HUES6 (cell line): ENCODE measurements around the gene BCL2L11.

Experiments
- H3K27ac ChIP-seq: 2 replicates; pipeline ENCODE4 v1.7.0; 2013; ENCODE audit warnings: low read depth, mild to moderate bottlenecking, low read length, inconsistent platforms
- H3K27me3 ChIP-seq: 2 replicates; pipeline ENCODE4 v1.6.1; 2013; ENCODE audit warnings: low read length; ENCODE audit not compliant: control insufficient read depth, insufficient read depth
- H3K36me3 ChIP-seq: 2 replicates; pipeline ENCODE4 v1.6.1; 2013; ENCODE audit warnings: low read length; ENCODE audit not compliant: control insufficient read depth, insufficient read depth
- H3K4me1 ChIP-seq: 2 replicates; pipeline ENCODE4 v1.6.1; 2013; ENCODE audit warnings: low read length; ENCODE audit not compliant: control insufficient read depth, insufficient read depth
- H3K4me3 ChIP-seq: 2 replicates; pipeline ENCODE4 v1.5.1; 2013; ENCODE audit warnings: low read depth, low read length
- H3K9ac ChIP-seq: one replicate; pipeline ENCODE4 v1.6.1; 2013; ENCODE audit warnings: mild to moderate bottlenecking, low read length
- H3K9me3 ChIP-seq: 2 replicates; pipeline ENCODE4 v1.6.1; 2013; ENCODE audit warnings: low read depth, low read length; ENCODE audit not compliant: control insufficient read depth, insufficient read depth

The BCL2L11 gene

GRCh38 chr2:111184725-111185310 lies 64.1 kb downstream of the BCL2L11 start:
- Histone ChIP-seq H3K4me1 (no peaks in the 10 kb centered on the region), H3K27ac (no peak overlapping the region), H3K9me3 (no peaks in the 10 kb centered on the region), H3K4me3 (no peak overlapping the region), H3K9ac (no peak overlapping the region), H3K27me3 (0 out of 2 replicates have a peak, but pooled peaks cover 2% of the 10 kb centered on the region), H3K36me3 (no peaks in the 10 kb centered on the region)

DNA sequence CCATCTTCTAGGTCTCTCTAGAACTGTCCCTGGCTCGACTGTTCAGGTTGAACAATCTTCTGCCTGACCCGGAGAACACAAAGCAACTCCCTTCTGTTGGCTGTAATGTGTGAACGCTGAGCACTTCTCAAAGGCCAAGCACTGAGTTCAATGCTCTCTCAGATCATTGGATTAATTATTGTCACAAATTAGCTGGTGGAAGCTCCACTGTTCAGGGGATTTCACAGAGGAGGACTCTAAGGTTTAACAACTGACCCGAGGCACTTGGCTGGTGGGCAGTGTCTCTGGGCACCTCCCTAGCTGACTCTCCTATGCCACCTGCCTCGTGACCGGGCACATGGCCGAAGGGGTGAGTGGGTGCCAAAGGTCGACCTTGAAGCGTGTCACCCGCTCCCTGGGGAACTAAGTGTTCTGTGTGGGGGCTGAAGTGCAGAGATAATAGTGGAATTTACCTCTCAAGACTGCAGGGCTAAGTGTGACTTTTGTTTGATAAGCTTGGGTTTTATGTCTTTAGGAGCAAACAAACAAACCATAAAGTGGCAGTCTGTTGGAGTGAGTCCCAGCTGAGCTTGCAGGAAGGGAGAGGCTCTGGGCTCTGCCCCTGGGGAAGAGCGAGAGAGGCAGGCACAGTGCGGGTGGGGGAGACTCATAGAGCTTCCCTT lies 64.8 kb downstream of the BCL2L11 start:
- Histone ChIP-seq H3K36me3 (no peaks in the 10 kb centered on the region), H3K9ac (no peak overlapping the region), H3K9me3 (no peaks in the 10 kb centered on the region), H3K4me1 (no peaks in the 10 kb centered on the region), H3K27me3 (0 out of 2 replicates have a peak, but pooled peaks cover 2% of the 10 kb centered on the region), H3K4me3 (no peak overlapping the region), H3K27ac (no peak overlapping the region)

GRCh38 chr2:111186121-111186715 lies 65.5 kb downstream of the BCL2L11 start:
- Histone ChIP-seq H3K27me3 (0 out of 2 replicates have a peak, but pooled peaks cover 2% of the 10 kb centered on the region), H3K4me3 (no peak overlapping the region), H3K9ac (no peak overlapping the region), H3K9me3 (no peaks in the 10 kb centered on the region), H3K4me1 (no peaks in the 10 kb centered on the region), H3K36me3 (no peaks in the 10 kb centered on the region), H3K27ac (no peak overlapping the region)

DNA sequence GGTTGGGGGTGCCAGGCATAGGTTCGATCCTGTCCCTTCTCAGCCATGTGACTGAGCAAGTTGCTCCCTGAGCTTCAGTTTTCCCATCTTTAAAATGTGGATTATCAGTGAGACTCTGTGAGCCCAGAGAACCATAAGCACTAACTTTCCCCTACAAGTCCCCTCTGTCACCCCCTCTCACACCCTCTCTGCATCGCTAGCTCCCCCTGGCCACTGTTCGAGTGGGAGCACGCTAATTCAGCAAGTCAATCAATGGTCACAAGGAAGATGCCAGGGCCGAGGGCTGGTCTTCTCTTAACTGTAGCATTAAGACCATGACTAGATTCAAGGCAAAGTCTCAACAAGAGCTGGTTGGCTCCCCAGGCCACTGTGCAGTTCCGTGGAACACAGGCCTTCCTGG lies 66.2 kb downstream of the BCL2L11 start:
- Histone ChIP-seq H3K4me1 (no peaks in the 10 kb centered on the region), H3K9ac (no peak overlapping the region), H3K36me3 (no peaks in the 10 kb centered on the region), H3K27ac (no peak overlapping the region), H3K4me3 (no peak overlapping the region), H3K9me3 (no peaks in the 10 kb centered on the region), H3K27me3 (0 out of 2 replicates have a peak, but pooled peaks cover 2% of the 10 kb centered on the region)

GRCh38 chr2:111188681-111189080 lies 68.0 kb downstream of the BCL2L11 start:
- no peaks in the 10 kb centered on the region for H3K4me1 ChIP-seq
- no peaks in the 10 kb centered on the region for H3K9me3 ChIP-seq
- no peak overlapping the region for H3K9ac ChIP-seq

DNA sequence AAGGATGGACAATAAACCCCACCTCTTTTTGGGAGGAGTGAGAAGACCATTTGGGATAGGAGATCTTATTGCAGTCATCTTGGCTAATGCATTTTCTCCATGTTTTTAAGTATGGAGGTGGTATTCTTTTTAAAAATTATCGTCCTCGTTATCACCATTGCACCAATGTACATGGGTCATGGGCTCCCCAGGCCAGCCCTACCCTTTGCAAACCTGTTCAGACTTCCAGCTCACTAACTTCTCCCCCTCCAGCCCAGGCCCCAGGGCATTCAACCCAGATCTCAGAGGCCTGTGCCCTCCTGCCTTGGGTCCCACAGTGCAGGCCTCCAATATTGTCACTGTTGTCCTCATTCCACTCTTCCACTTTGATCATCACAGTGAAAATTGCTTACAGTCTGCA lies 68.4 kb downstream of the BCL2L11 start:
- no peak overlapping the region for H3K27ac ChIP-seq
- no peaks in the 10 kb centered on the region for H3K9me3 ChIP-seq
- H3K9ac ChIP-seq, result no peak overlapping the region
- H3K4me3 ChIP-seq, result no peak overlapping the region
- no peaks in the 10 kb centered on the region for H3K36me3 ChIP-seq
- H3K4me1 ChIP-seq, result no peaks in the 10 kb centered on the region
- 0 out of 2 replicates have a peak, but pooled peaks cover 2% of the 10 kb centered on the region for H3K27me3 ChIP-seq

More at GRCh38 chr2:111188681-111189080, 68.0 kb downstream of the BCL2L11 start:
- Histone ChIP-seq H3K27me3 (0 out of 2 replicates have a peak, but pooled peaks cover 2% of the 10 kb centered on the region), H3K36me3 (no peaks in the 10 kb centered on the region), H3K4me3 (no peak overlapping the region), H3K27ac (no peak overlapping the region)

DNA sequence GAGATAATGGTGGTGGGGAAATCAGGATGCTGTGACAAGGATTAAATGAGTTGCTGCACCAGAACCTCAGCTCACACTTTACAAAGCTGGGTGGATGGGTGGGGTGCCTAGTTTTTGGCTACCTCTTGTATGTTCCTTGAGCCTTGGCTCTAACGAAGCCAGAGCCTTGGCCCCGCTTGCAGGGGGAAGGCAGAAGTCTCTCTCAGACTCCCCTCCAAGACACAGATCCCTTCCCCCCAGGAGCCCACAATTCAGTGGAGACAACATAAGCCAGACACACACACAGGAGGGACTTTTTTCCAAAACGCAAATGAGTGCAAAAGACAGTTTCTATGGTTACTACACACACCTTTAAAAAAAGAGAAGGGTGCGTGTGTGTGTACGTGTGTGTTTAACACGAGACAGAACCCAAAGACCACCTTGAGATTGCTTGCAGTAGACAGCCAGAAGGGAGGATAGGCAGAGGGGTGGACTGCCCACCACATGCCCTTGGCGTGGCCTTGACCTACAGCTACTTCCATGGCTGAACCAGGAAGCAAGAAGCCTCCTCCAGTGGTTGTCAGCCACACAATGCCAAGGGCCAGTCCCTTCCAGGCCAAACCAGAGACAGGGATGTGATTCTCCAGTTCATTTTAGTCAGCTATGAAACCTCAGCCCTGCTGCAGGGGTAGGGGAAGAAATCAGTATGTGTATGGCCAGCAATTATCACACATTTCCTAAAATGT lies 70.3 kb downstream of the BCL2L11 start:
- Histone ChIP-seq H3K4me1 (no peaks in the 10 kb centered on the region), H3K9me3 (no peaks in the 10 kb centered on the region), H3K27me3 (no peaks in the 10 kb centered on the region), H3K4me3 (no peak overlapping the region), H3K36me3 (no peaks in the 10 kb centered on the region), H3K27ac (no peak overlapping the region), H3K9ac (no peak overlapping the region)

DNA sequence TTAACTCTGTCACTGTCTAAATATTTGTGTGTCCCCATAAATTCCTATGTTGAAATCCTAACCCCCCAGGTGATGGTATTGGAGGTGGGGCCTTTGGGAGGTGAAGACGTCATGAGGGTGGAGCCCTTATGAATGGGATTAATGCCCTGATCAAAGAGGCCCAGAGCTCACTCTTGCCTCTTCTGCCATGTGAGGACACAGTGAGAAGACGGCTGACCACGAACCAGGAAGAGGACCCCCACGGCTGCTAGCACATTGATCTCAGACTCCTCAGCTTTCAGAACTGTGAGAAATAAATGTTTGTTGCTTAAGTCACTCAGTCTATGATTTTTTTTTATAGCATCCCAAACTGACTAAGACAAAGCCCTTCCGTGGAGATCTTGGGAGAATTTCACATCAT lies 71.2 kb downstream of the BCL2L11 start:
- Histone ChIP-seq H3K36me3 (no peaks in the 10 kb centered on the region), H3K9ac (no peak overlapping the region), H3K4me1 (no peaks in the 10 kb centered on the region), H3K27ac (no peak overlapping the region), H3K4me3 (no peak overlapping the region), H3K27me3 (no peaks in the 10 kb centered on the region), H3K9me3 (no peaks in the 10 kb centered on the region)

DNA sequence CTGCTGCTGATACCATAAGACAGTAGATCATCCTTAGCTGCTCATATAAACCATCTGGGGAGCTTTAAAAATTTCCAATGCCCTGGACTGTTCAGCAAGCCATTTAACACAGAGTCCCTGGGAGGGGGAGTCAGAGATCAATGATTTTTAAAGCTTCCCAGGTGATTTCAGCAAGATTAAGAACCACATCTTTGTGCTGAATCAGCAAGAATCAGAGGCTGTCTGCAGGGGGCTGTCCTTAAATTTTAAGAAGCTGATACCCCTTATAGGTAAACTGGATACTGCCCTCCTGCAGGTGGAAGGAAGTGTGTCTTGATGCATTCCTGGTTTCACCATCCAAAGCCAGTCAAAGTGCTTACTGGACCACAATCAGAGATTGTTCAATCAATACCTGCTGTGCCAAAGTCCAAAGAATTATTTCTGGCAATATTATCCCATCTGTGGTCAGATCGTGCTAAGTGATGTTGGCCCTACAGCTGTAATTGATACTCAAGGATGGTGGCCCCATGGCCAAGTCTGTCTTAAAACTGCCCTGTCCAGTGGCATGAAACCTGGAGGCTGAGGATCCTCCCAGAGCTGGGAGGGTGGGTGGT lies 72.2 kb downstream of the BCL2L11 start:
- Histone ChIP-seq H3K36me3 (no peaks in the 10 kb centered on the region), H3K4me1 (no peaks in the 10 kb centered on the region), H3K27me3 (no peaks in the 10 kb centered on the region), H3K9ac (no peak overlapping the region), H3K4me3 (no peak overlapping the region), H3K9me3 (no peaks in the 10 kb centered on the region), H3K27ac (no peak overlapping the region)

- Histone ChIP-seq H3K4me3 (no peak overlapping the region), H3K4me1 (0 out of 2 replicates have a peak, but pooled peaks cover 3% of the 10 kb centered on the region), H3K9me3 (no peaks in the 10 kb centered on the region), H3K27me3 (no peaks in the 10 kb centered on the region), H3K36me3 (no peaks in the 10 kb centered on the region), H3K9ac (no peak overlapping the region), H3K27ac (no peak overlapping the region)
Observed at GRCh38 chr2:111194835-111195621, 74.3 kb downstream of the BCL2L11 start.
